HG03442 (cell line): ENCODE data around the gene SIRT3.
A peak's percentile ranks its signal among the peaks of the same experiment; 100 is the strongest.

Source experiments
- ATAC-seq: cut with Tn5 transposase; IDR thresholded peaks from one replicate; pipeline ENCODE4 v1.9.1; 2021; ENCODE audit warnings: mild to moderate bottlenecking, moderate library complexity; ENCODE audit not compliant: unreplicated experiment

Gene SIRT3

GRCh38 chr11:235997-236773 is at the start of gene SIRT3:
SIRT3 (minus strand) TSS chr11:236342; CDS start chr11:236328, 14 bp downstream.
- ATAC-seq = peak; percentile 63

GRCh38 chr11:285894-286220 is 49.7 kb upstream of the SIRT3 start:
- no peak for ATAC-seq

- ATAC-seq = no peak
These were observed 49.1 kb upstream of the SIRT3 start for GRCh38 chr11:285021-285893.

DNA sequence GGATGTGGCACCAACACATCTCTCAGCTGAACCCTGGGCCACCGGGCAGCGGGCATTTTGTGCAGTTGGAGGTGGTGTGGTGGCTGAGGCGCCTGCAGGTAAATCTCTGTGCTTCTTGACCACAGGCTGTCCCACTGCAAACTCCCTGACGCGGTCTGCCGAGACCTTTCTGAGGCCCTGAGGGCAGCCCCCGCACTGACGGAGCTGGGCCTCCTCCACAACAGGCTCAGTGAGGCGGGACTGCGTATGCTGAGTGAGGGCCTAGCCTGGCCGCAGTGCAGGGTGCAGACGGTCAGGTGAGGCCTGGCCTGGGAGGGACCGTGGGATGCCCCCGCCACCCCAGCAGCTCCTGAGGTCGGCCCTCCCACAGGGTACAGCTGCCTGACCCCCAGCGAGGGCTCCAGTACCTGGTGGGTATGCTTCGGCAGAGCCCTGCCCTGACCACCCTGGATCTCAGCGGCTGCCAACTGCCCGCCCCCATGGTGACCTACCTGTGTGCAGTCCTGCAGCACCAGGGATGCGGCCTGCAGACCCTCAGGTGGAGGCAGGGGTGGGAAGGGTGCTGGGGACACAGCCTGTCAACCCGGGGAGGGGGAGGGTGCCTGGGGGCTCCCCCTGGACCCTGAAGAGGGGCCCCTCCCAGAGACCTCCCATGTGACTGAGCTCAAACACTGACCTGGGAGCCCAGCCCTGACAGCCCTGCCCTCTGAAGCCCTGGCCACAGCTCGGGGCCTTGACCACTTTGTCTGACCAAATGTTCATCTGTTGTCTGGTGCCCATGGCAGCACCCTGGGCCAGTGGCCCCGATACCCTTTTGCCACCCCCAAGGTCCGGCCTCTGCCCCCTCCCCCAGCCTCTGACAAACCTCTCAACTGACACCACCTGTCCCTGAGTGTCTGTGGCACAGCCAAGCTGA is 48.2 kb upstream of the SIRT3 start:
- no peak for ATAC-seq

DNA sequence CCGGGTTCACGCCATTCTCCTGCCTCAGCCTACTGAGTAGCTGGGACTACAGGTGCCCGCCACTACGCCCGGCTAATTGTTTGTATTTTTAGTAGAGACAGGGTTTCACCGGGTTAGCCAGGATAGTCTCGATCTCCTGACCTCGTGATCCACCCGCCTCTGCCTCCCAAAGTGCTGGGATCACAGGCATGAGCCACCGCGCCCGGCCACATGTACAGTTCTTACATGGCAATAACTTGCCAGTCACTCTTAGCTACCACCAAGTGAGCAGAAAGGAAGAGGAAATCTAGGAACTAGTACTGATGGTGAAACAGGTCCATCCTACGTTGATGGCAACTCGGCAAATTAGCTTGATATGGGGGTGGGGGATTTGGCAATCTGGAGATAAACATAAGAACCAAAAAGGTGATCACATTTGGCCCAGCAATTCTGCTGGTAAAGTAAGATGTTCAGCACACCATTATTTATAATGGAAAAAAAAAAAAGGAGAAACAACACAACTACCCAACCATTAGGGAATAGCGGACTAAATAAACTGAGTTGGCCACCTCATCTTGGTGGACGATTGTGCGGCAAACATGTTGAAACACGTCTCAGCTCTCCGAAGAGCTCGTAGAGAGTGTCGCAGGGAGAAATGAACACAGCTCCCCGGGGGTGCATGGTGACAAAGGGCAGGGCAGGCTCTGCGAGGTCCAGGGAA is 47.4 kb upstream of the SIRT3 start:
- no peak for ATAC-seq

GRCh38 chr11:282630-283360 is 46.7 kb upstream of the SIRT3 start:
- no peak for ATAC-seq

- no peak for ATAC-seq
These were observed 46.0 kb upstream of the SIRT3 start for GRCh38 chr11:282171-282570.

GRCh38 chr11:281486-282161 is 45.5 kb upstream of the SIRT3 start:
- ATAC-seq = no peak

- ATAC-seq = no peak
These were observed 44.8 kb upstream of the SIRT3 start for GRCh38 chr11:280706-281485.

GRCh38 chr11:279966-280705 is 44.0 kb upstream of the SIRT3 start:
- ATAC-seq = no peak

- no peak for ATAC-seq
These were observed 43.2 kb upstream of the SIRT3 start for GRCh38 chr11:279040-279965.

GRCh38 chr11:278001-278951 is 42.1 kb upstream of the SIRT3 start, which contains the start of gene NLRP6:
NLRP6 (plus strand) TSS chr11:278407; CDS start chr11:278570, 163 bp downstream.
- no peak for ATAC-seq

DNA sequence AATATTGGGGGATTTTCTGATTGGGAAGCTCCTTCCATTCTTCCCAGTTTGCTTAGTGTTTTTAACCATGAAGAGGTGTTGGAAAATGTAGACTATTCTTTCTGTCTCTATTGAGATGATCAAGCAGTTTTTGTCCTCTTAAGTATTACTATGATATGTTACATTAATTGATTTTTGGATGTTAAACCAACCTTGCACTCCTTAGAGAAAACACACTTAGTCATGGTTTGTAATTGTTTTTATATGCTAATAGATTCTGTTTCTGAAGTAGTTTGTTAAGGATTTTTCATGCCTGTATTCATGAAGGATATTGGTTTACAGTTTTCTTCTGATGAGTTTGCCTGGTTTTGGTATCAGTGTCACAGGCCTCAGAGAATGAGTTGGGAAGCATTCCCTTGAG is 40.1 kb upstream of the SIRT3 start:
- ATAC-seq = no peak

- ATAC-seq = no peak
These were observed 36.7 kb upstream of the SIRT3 start for GRCh38 chr11:272931-273198.

DNA sequence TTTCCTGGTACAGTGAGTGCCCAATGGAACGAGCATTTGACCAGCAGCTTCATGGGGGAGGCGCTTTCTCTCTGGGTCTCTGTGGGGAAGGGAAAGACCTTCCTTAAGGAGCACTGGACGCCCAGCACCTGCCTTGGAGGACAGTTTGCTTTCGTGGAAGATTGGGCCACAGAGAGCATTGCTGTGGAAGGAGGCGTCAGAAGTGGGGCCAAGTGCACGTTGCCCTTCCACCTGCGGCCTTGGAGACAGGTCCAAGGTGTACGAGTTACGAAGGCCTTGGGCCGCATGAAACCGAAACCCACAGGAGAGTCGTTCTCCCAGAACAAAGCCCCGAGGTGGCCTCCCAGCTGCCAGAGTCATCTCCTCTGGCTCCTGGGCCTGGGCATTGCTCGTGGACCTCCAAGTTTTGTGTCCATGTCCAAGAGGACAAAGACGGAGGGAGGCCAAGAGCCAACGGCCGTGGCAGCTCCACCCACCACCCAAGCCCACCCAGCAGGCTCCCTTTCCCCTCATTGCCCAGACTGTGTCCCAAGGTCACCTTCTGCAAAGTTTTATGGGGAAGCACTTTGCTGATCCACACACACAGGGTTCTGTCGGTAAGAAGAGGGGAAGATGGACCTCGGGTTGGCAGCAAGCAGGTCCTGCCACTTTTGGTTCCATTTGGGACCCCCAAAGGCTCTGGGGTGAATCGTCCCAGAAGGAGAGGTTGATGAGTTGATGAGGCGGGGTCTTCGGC is 36.2 kb upstream of the SIRT3 start:
- ATAC-seq = no peak
